OCI-LY1 (cell line): ENCODE data around the gene STK38.

Experiments
- H2AFZ ChIP-seq: fragments of 200-600 bp; sonication (generic), shearing (Covaris generic); 2 replicates; pipeline ENCODE4 v1.6.0; 2014; ENCODE audit warnings: antibody characterized with exemption, mild to moderate bottlenecking, low read length
- H3F3A ChIP-seq: fragments of 200-600 bp; sonication (generic), shearing (Covaris generic); 2 replicates; pipeline ENCODE4 v1.6.0; 2014; ENCODE audit warnings: mild to moderate bottlenecking, antibody characterized with exemption, low read length, moderate library complexity; ENCODE audit not compliant: insufficient read depth
- H3K27ac ChIP-seq: fragments of 200-600 bp; sonication (generic); 2 replicates; pipeline ENCODE4 v1.5.1; 2014; ENCODE audit warnings: low read length, mixed run types, mild to moderate bottlenecking, low read depth; ENCODE audit not compliant: poor library complexity, severe bottlenecking
- H3K27me3 ChIP-seq: fragments of 200-600 bp; sonication (generic); 2 replicates; pipeline ENCODE4 v1.6.0; 2014; ENCODE audit warnings: antibody characterized with exemption, mild to moderate bottlenecking, low read length, moderate library complexity; ENCODE audit not compliant: insufficient read depth
- H3K36me3 ChIP-seq: fragments of 200-600 bp; sonication (generic); 2 replicates; pipeline ENCODE4 v1.6.1; 2014; ENCODE audit warnings: mild to moderate bottlenecking, antibody characterized with exemption, low read length, moderate library complexity, mixed read lengths; ENCODE audit not compliant: insufficient read depth
- H3K4me1 ChIP-seq: fragments of 200-600 bp; sonication (generic); 2 replicates; pipeline ENCODE4 v1.5.1; 2014; ENCODE audit warnings: mild to moderate bottlenecking, low read length, moderate library complexity; ENCODE audit not compliant: insufficient read depth, severe bottlenecking
- H3K4me2 ChIP-seq: fragments of 200-600 bp; sonication (generic), shearing (Covaris generic); 2 replicates; pipeline ENCODE4 v1.6.1; 2014; ENCODE audit warnings: low read length
- H3K4me3 ChIP-seq: fragments of 200-600 bp; sonication (generic); 2 replicates; pipeline ENCODE4 v1.5.1; 2014; ENCODE audit warnings: low read length, low read depth, mild to moderate bottlenecking, mixed read lengths; ENCODE audit not compliant: poor library complexity, severe bottlenecking
- H3K79me2 ChIP-seq: fragments of 200-600 bp; shearing (Covaris generic); 2 replicates; pipeline ENCODE4 v1.6.1; 2016; ENCODE audit warnings: mixed run types, low read length, mixed read lengths; ENCODE audit not compliant: insufficient read depth
- H3K9ac ChIP-seq: fragments of 200-600 bp; sonication (generic), shearing (Covaris generic); 2 replicates; pipeline ENCODE4 v1.6.1; 2014; ENCODE audit warnings: mild to moderate bottlenecking, low read length, mixed read lengths
- H3K9me2 ChIP-seq: fragments of 200-600 bp; sonication (generic), shearing (Covaris generic); 2 replicates; pipeline ENCODE4 v1.6.1; 2014; ENCODE audit warnings: low read depth, mild to moderate bottlenecking, low read length, mixed read lengths
- H3K9me3 ChIP-seq: fragments of 200-600 bp; shearing (Covaris generic); 2 replicates; pipeline ENCODE4 v1.6.1; 2014; ENCODE audit warnings: low read length, mixed read lengths
- H4K20me1 ChIP-seq: fragments of 200-600 bp; sonication (generic), shearing (Covaris generic); 2 replicates; pipeline ENCODE4 v1.6.0; 2016; ENCODE audit warnings: mild to moderate bottlenecking, low read length; ENCODE audit not compliant: insufficient read depth
- CTCF ChIP-seq: fragments of 200-600 bp; sonication (generic), shearing (Covaris generic); IDR thresholded peaks from 2 replicates; pipeline ENCODE4 v1.5.1; 2017; ENCODE audit warnings: mild to moderate bottlenecking, antibody characterized with exemption, low read length, moderate library complexity, mixed read lengths
- EZH2 ChIP-seq: fragments of 200-600 bp; sonication (generic), shearing (Covaris generic); IDR thresholded peaks from 2 replicates; pipeline ENCODE4 v1.8.0; 2017; ENCODE audit warnings: borderline replicate concordance, mixed run types, mild to moderate bottlenecking, antibody characterized with exemption, low read length, moderate library complexity, mixed read lengths

STK38 gene

GRCh38 chr6:36516559-36516958, 30.7 kb downstream of the STK38 start:
- TF ChIP-seq CTCF (no peak), EZH2 (no peak)
- Histone ChIP-seq H3K4me2 (no peak overlapping the region), H3K27ac (no peak overlapping the region)

GRCh38 chr6:36515844-36516243, 31.4 kb downstream of the STK38 start:
- no peaks in the 10 kb centered on the region for H3K79me2 ChIP-seq
- peaks cover 2% of the 10 kb centered on the region; the same call in 1 of the 2 replicates for H3K9me3 ChIP-seq
- TF ChIP-seq EZH2 (no peak), CTCF (no peak)
- H3K27me3 ChIP-seq, result no peaks in the 10 kb centered on the region
- peaks cover 73% of the 10 kb centered on the region for H3K36me3 ChIP-seq
- no peaks in the 10 kb centered on the region for H4K20me1 ChIP-seq
- H3F3A ChIP-seq, result no peaks in the 10 kb centered on the region
- no peak overlapping the region for H3K4me2 ChIP-seq
- no peaks in the 10 kb centered on the region for H3K4me1 ChIP-seq
- no peaks in the 10 kb centered on the region for H3K9me2 ChIP-seq
- H3K9ac ChIP-seq, result no peak overlapping the region
- H3K27ac ChIP-seq, result no peak overlapping the region
- H3K4me3 ChIP-seq, result no peak overlapping the region
- H2AFZ ChIP-seq, result no peak overlapping the region

More at GRCh38 chr6:36516559-36516958, 30.7 kb downstream of the STK38 start:
- H3K4me3 ChIP-seq, result no peak overlapping the region
- no peak overlapping the region for H2AFZ ChIP-seq
- H3K9ac ChIP-seq, result no peak overlapping the region
- H3F3A ChIP-seq, result no peaks in the 10 kb centered on the region
- no peaks in the 10 kb centered on the region for H3K9me3 ChIP-seq
- no peaks in the 10 kb centered on the region for H3K79me2 ChIP-seq
- peaks cover 73% of the 10 kb centered on the region for H3K36me3 ChIP-seq
- no peaks in the 10 kb centered on the region for H3K4me1 ChIP-seq
- no peaks in the 10 kb centered on the region for H3K9me2 ChIP-seq
- no peaks in the 10 kb centered on the region for H4K20me1 ChIP-seq
- no peaks in the 10 kb centered on the region for H3K27me3 ChIP-seq

- Histone ChIP-seq H3K4me3 (no peak overlapping the region), H3F3A (no peaks in the 10 kb centered on the region), H3K36me3 (peaks cover 73% of the 10 kb centered on the region), H3K27me3 (no peaks in the 10 kb centered on the region), H3K9me2 (no peaks in the 10 kb centered on the region), H3K4me2 (no peak overlapping the region), H3K27ac (no peak overlapping the region), H3K9me3 (peaks cover 8% of the 10 kb centered on the region; the same call in 1 of the 2 replicates), H3K9ac (no peak overlapping the region), H3K4me1 (no peaks in the 10 kb centered on the region), H2AFZ (no peak overlapping the region), H3K79me2 (no peaks in the 10 kb centered on the region), H4K20me1 (no peaks in the 10 kb centered on the region)
- TF ChIP-seq EZH2 (no peak), CTCF (no peak)
Measured at GRCh38 chr6:36514554-36515456, 32.5 kb downstream of the STK38 start.
